Astrocyte of the spinal cord (primary cell): Measurements from ENCODE around the gene DUS3L.

Source experiments
- DNase-seq: peaks from one replicate; pipeline ENCODE4 v3.0.0; 2011; ENCODE audit warnings: low read depth, low spot score
- H3K4me3 ChIP-seq: 2 replicates; pipeline ENCODE4 v1.5.1; 2011; ENCODE audit warnings: low read depth, mild to moderate bottlenecking, low read length, moderate library complexity
- in situ Hi-C: cut with HindIII; loops from 2 replicates; pipeline ENCODE4 v1.10.0; 2017; ENCODE audit warnings: low sequenced_read_pairs
- TF ChIP-seq, protein P1 (sequence below): IDR thresholded peaks from 2 replicates; pipeline ENCODE4 v1.5.1; 2012; ENCODE audit warnings: low read depth, mild to moderate bottlenecking, low read length, inconsistent platforms

Gene DUS3L

DNA sequence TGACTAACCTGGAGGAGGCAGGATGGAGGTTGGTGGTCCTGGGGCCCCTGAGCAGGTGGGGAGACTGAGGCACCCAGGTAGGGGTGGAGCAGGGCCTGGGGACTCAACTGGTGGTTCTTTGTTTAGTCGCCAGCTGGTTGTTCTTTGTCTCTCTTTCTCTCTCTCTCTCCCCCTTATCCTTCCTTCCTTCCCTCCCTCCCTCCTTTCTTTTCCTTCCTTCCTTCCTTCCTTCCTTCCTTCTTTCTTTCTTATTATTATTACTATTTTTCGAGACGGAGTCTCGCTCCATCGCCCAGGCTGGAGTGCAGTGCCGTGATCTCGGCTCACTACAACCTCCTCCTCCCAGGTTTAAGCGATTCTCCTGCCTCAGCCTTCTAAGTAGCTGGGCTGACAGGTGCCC lies 7.3 kb upstream of the DUS3L start:
- TF ChIP-seq, protein P1, sequence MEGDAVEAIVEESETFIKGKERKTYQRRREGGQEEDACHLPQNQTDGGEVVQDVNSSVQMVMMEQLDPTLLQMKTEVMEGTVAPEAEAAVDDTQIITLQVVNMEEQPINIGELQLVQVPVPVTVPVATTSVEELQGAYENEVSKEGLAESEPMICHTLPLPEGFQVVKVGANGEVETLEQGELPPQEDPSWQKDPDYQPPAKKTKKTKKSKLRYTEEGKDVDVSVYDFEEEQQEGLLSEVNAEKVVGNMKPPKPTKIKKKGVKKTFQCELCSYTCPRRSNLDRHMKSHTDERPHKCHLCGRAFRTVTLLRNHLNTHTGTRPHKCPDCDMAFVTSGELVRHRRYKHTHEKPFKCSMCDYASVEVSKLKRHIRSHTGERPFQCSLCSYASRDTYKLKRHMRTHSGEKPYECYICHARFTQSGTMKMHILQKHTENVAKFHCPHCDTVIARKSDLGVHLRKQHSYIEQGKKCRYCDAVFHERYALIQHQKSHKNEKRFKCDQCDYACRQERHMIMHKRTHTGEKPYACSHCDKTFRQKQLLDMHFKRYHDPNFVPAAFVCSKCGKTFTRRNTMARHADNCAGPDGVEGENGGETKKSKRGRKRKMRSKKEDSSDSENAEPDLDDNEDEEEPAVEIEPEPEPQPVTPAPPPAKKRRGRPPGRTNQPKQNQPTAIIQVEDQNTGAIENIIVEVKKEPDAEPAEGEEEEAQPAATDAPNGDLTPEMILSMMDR: no peak
- DNase-seq: no peak
- in situ Hi-C loops: no loop called here
- no peak overlapping the region for H3K4me3 ChIP-seq

DNA sequence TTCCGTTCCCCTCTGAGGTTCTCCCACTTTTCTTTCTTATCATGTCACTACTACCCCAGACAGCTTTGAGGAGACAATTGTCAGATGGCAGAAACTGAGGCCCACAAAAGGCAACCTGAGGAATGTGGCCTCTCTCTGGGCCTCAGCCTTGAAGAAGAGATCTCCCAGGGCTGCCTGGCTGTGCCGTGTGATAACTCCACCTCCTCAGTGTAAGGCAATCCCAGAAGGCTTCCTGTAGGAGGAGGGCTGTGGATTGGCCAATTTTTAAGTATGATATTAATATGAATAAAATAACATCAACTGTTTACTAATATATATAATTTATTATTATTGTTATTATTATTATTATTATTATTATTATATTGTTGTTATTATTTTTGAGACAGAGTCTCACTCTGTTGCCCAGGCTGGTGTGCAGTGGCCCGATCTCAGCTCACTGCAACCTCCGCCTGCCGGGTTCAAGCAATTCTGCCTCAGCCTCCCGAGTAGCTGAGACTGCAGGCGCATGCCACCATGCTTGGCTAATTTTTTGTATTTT lies 4.5 kb upstream of the DUS3L start:
- TF ChIP-seq, protein P1: no peak
- DNase-seq: no peak
- in situ Hi-C loops: no loop called here
- H3K4me3 ChIP-seq: no peak overlapping the region

DNA sequence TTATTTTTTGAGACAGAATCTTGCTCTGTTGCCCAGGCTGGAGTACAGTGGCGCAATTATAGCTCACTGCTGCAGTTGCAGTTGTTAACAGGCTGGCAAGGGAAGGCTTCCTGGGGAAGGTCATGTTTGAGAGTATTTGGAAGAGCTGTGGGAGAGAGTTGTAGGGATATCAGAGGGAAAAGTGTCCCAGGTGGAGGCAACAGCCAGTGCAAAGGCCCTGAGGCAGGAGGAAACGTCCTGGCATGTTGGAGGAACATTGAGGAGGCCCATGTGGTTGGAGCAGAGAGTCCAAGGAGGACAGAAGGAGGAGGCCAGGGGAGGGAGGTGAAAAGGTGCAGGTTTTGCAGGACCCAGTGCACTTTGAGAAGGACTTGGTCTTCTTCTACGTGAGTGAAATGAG lies 2.2 kb upstream of the DUS3L start:
- in situ Hi-C loops: no loop called here
- H3K4me3 ChIP-seq: no peak overlapping the region
- no peak for DNase-seq
- TF ChIP-seq, protein P1: no peak

DNA sequence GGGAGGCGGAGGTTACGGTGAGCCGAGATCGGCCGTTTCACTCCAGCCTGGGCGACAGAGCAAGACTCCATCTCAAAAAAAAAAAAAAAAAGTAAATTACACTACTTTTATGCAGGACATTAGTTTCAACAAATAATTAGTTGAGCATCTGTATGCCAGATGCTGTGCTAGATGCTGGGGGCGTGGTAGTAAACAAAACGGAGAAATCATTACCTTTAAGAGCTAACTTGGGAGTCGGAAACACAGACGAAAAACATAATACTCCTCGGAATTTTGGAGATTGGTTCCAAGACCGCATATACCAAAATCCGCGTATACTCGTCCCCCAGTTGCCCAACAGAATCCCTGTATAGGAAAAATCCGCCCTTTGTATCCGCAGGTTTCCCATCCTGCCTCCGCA lies 1.3 kb upstream of the DUS3L start:
- in situ Hi-C loops: no loop called here
- no peak overlapping the region for H3K4me3 ChIP-seq
- TF ChIP-seq, protein P1: no peak
- DNase-seq: no peak

DNA sequence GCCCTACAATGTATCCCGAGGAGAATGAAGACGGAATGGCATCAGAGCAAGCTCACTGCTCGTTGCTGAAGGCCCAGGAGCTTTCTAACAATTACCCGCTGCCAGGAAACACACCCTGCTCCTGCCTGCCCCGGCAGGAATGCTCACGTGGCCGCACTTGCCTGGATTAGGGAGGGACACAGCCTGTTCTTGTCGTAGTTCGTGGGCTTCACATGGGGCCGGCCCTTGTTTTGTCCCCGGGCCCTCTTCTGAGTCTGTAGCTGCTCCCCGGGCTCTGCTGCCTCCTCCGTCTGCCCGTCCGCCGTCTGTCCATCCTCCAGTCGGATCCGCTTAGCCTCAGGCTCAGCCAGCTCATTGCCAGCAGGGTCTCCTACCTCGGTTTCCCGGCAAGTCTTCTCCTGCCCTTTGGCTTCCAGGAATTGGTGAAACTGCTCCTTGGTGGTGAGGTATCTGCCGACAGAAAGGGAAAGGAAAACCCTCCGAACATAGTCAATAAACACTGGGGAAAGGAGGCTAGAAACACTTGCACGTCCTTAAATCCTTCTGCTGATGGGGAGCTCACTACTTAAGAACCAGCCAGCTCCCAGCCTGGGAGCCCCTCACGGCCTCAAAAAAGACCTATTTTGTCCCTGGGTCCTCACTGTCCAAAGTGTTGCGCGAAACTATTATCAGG lies 941 bp downstream of the DUS3L start:
- in situ Hi-C loops: no loop called here
- TF ChIP-seq, protein P1: no peak
- peak overlapping the region; percentile 91 for H3K4me3 ChIP-seq
- DNase-seq: no peak

DNA sequence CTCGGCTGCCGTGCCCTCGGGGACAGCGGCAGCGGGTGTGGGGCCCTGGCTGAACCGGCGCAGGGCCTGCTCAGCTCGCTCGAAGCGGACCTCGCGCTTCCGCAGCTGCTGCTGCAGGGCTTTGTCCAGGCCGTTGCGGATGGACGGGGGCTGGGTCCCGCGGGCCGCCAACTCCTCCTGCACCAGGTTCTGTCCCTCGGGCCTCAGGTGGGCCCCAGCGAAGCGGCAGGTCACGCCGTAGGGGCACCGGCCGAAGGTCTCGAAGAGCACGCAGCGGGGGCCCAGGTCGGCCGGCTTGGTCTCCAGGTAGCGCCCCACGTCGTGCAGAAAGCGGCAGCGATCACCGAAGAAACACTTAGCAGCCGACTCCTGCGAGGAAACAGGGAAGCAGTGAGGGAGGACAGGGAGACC lies 1.6 kb downstream of the DUS3L start:
- in situ Hi-C loops: no loop called here
- TF ChIP-seq, protein P1: no peak
- no peak overlapping the region for H3K4me3 ChIP-seq
- no peak for DNase-seq

DNA sequence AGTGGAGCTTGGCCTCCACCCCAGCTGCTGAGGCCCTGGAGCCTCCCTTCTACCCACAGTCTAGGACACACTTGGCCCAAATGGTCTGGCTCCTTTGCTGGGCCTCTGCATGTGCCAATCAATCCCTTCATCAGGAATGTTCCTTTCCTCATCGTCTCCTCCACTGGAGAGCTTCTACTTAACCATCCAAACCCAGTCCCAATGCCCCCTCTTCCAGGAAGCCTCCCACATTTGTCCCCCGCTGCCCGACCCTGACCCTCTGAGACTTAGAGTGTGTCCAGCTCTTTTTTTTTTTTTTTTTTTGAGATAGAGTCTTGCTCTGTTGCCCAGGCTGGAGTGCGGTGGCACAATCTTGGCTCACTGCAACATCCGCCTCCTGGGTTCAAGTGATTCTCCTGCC lies 2.5 kb downstream of the DUS3L start:
- TF ChIP-seq, protein P1: no peak
- H3K4me3 ChIP-seq: no peak overlapping the region
- in situ Hi-C loops: no loop called here
- no peak for DNase-seq
